ENCODE measurements around the gene EML2. TPM values are rescaled to one million over a fixed set of nuclear protein-coding genes. Genes with fewer than 3 reads are reported as not detected.
"Not testable (repeated sequence)": the region's sequence is repeated elsewhere in the genome, so short reads cannot be mapped to it uniquely, and the experiment has no call there.

The EML2 gene
- total and polyA plus RNA-seq, 4 donors = 21.7 to 52.9 (median 45.2) TPM

GRCh38 chr19:45615795-45616703 lies 23.1 kb downstream of the EML2 start:
- H3K4me3 ChIP-seq (ENCODE audit: low read length in 2 of 2) = no peak overlapping the region
- 39 to 50% methylated on average over 30 to 37 of the region's 37 CpGs for WGBS, 2 donors
- no peaks in the 10 kb centered on the region for H3K4me1 ChIP-seq (ENCODE audit: control insufficient read depth in 1 of 2, insufficient read depth in 2 of 2, low read length in 2 of 2)
- intact Hi-C loops (cut with DNase I) = no loop called here
- H3K36me3 ChIP-seq (ENCODE audit: control insufficient read depth in 1 of 2, insufficient read depth in 2 of 2, low read length in 1 of 2) = peaks cover 0 to 4% of the 10 kb centered on the region in 2 donors
- H3K9me3 ChIP-seq (ENCODE audit: control insufficient read depth, low read length) = no peaks in the 10 kb centered on the region
- peak; percentile 85 for ATAC-seq (ENCODE audit: low FRiP score)
- peak; percentile 75 to 94 for DNase-seq
- H3K27me3 ChIP-seq (ENCODE audit: control insufficient read depth in 1 of 2, insufficient read depth in 2 of 2, low read length in 1 of 2) = no peaks in the 10 kb centered on the region
- H3K27ac ChIP-seq (ENCODE audit: low read depth in 1 of 2, low read length in 2 of 2) = no peak overlapping the region

GRCh38 chr19:45615056-45615455 lies 24.1 kb downstream of the EML2 start:
- H3K27ac ChIP-seq (ENCODE audit: low read depth in 1 of 2, low read length in 2 of 2); H3K9me3 ChIP-seq (ENCODE audit: control insufficient read depth, low read length); H3K4me1 ChIP-seq (ENCODE audit: control insufficient read depth in 1 of 2, insufficient read depth in 2 of 2, low read length in 2 of 2); intact Hi-C loops (cut with DNase I); DNase-seq; H3K27me3 ChIP-seq (ENCODE audit: control insufficient read depth in 1 of 2, insufficient read depth in 2 of 2, low read length in 1 of 2); H3K36me3 ChIP-seq (ENCODE audit: control insufficient read depth in 1 of 2, insufficient read depth in 2 of 2, low read length in 1 of 2); ATAC-seq (ENCODE audit: low FRiP score); H3K4me3 ChIP-seq (ENCODE audit: low read length in 2 of 2): not testable (repeated sequence)
- 93 to 95% methylated on average over 9 of the region's 9 CpGs for WGBS, 2 donors

- Histone ChIP-seq H3K27me3 (ENCODE audit: control insufficient read depth in 1 of 2, insufficient read depth in 2 of 2, low read length in 1 of 2) (no peaks in the 10 kb centered on the region), H3K27ac (ENCODE audit: low read depth in 1 of 2, low read length in 2 of 2) (no peak overlapping the region), H3K36me3 (ENCODE audit: control insufficient read depth in 1 of 2, insufficient read depth in 2 of 2, low read length in 1 of 2) (no peaks in the 10 kb centered on the region), H3K4me3 (ENCODE audit: low read length in 2 of 2) (no peak overlapping the region), H3K9me3 (ENCODE audit: control insufficient read depth, low read length) (no peaks in the 10 kb centered on the region), H3K4me1 (ENCODE audit: control insufficient read depth in 1 of 2, insufficient read depth in 2 of 2, low read length in 2 of 2) (no peaks in the 10 kb centered on the region)
- DNase-seq = no peak
- WGBS, 2 donors = 67% methylated on average over 10 of the region's 10 CpGs
- intact Hi-C loops (cut with DNase I) = no loop called here
- ATAC-seq (ENCODE audit: low FRiP score) = no peak
Observed at GRCh38 chr19:45613926-45614725, 25.1 kb downstream of the EML2 start.

- no peak for DNase-seq
- Histone ChIP-seq H3K4me3 (ENCODE audit: low read length in 2 of 2) (no peak overlapping the region), H3K36me3 (ENCODE audit: control insufficient read depth in 1 of 2, insufficient read depth in 2 of 2, low read length in 1 of 2) (no peaks in the 10 kb centered on the region), H3K27ac (ENCODE audit: low read depth in 1 of 2, low read length in 2 of 2) (no peak overlapping the region), H3K9me3 (ENCODE audit: control insufficient read depth, low read length) (no peaks in the 10 kb centered on the region), H3K27me3 (ENCODE audit: control insufficient read depth in 1 of 2, insufficient read depth in 2 of 2, low read length in 1 of 2) (no peaks in the 10 kb centered on the region), H3K4me1 (ENCODE audit: control insufficient read depth in 1 of 2, insufficient read depth in 2 of 2, low read length in 2 of 2) (no peaks in the 10 kb centered on the region)
- no peak for ATAC-seq (ENCODE audit: low FRiP score)
- 93 to 95% methylated on average over 6 of the region's 6 CpGs for WGBS, 2 donors
- intact Hi-C loops (cut with DNase I) = loop anchor here in 1 of 2 donors (2.0 kb wide), 1 partner anchor 32 kb away; no protein-coding TSS in a partner anchor
Observed at GRCh38 chr19:45608948-45609347, 30.2 kb downstream of the EML2 start.

GRCh38 chr19:45607071-45608029 lies 31.8 kb downstream of the EML2 start:
- Histone ChIP-seq H3K27ac (ENCODE audit: low read depth in 1 of 2, low read length in 2 of 2) (no peak overlapping the region), H3K4me1 (ENCODE audit: control insufficient read depth in 1 of 2, insufficient read depth in 2 of 2, low read length in 2 of 2) (no peaks in the 10 kb centered on the region), H3K36me3 (ENCODE audit: control insufficient read depth in 1 of 2, insufficient read depth in 2 of 2, low read length in 1 of 2) (no peaks in the 10 kb centered on the region), H3K4me3 (ENCODE audit: low read length in 2 of 2) (no peak overlapping the region), H3K27me3 (ENCODE audit: control insufficient read depth in 1 of 2, insufficient read depth in 2 of 2, low read length in 1 of 2) (no peaks in the 10 kb centered on the region), H3K9me3 (ENCODE audit: control insufficient read depth, low read length) (no peaks in the 10 kb centered on the region)
- ATAC-seq (ENCODE audit: low FRiP score) (peak; percentile 91), DNase-seq (peak; percentile 82 to 91)
- WGBS, 2 donors = 11% methylated on average over 27 to 28 of the region's 28 CpGs
- intact Hi-C loops (cut with DNase I) = loop anchor here (1.0 to 2.0 kb wide), 2 partner anchors 33 to 36 kb away; no protein-coding TSS in a partner anchor

GRCh38 chr19:45601524-45602374 lies 37.4 kb downstream of the EML2 start, which contains the start of gene GPR4:
GPR4 (minus strand) TSS chr19:45602212; CDS start chr19:45591866, 10,346 bp downstream.
- ATAC-seq (ENCODE audit: low FRiP score) (peak; percentile 49), DNase-seq (no peak)
- intact Hi-C loops (cut with DNase I) = no loop called here
- 1 to 3% methylated on average over 26 to 52 of the region's 52 CpGs for WGBS, 2 donors
- Histone ChIP-seq H3K9me3 (ENCODE audit: control insufficient read depth, low read length) (no peaks in the 10 kb centered on the region), H3K36me3 (ENCODE audit: control insufficient read depth in 1 of 2, insufficient read depth in 2 of 2, low read length in 1 of 2) (no peaks in the 10 kb centered on the region), H3K4me1 (ENCODE audit: control insufficient read depth in 1 of 2, insufficient read depth in 2 of 2, low read length in 2 of 2) (no peaks in the 10 kb centered on the region), H3K27me3 (ENCODE audit: control insufficient read depth in 1 of 2, insufficient read depth in 2 of 2, low read length in 1 of 2) (no peaks in the 10 kb centered on the region), H3K4me3 (ENCODE audit: low read length in 2 of 2) (no peak within 1 kb of the TSS), H3K27ac (ENCODE audit: low read depth in 1 of 2, low read length in 2 of 2) (no peak within 1 kb of the TSS)

GRCh38 chr19:45601115-45601514 lies 38.1 kb downstream of the EML2 start:
- Histone ChIP-seq H3K36me3 (ENCODE audit: control insufficient read depth in 1 of 2, insufficient read depth in 2 of 2, low read length in 1 of 2) (no peaks in the 10 kb centered on the region), H3K4me3 (ENCODE audit: low read length in 2 of 2) (no peak overlapping the region), H3K27ac (ENCODE audit: low read depth in 1 of 2, low read length in 2 of 2) (no peak overlapping the region), H3K4me1 (ENCODE audit: control insufficient read depth in 1 of 2, insufficient read depth in 2 of 2, low read length in 2 of 2) (no peaks in the 10 kb centered on the region), H3K9me3 (ENCODE audit: control insufficient read depth, low read length) (no peaks in the 10 kb centered on the region), H3K27me3 (ENCODE audit: control insufficient read depth in 1 of 2, insufficient read depth in 2 of 2, low read length in 1 of 2) (no peaks in the 10 kb centered on the region)
- intact Hi-C loops (cut with DNase I) = no loop called here
- WGBS, 2 donors = 22 to 23% methylated on average over 10 of the region's 10 CpGs
- no peak for ATAC-seq (ENCODE audit: low FRiP score)
- no peak for DNase-seq

Data from aorta (tissue), 5 donors.